Measurements from ENCODE around the gene RNF133.
"Not testable (repeated sequence)": the region's sequence is repeated elsewhere in the genome, so short reads cannot be mapped to it uniquely, and the experiment has no call there.

RNF133 gene

DNA sequence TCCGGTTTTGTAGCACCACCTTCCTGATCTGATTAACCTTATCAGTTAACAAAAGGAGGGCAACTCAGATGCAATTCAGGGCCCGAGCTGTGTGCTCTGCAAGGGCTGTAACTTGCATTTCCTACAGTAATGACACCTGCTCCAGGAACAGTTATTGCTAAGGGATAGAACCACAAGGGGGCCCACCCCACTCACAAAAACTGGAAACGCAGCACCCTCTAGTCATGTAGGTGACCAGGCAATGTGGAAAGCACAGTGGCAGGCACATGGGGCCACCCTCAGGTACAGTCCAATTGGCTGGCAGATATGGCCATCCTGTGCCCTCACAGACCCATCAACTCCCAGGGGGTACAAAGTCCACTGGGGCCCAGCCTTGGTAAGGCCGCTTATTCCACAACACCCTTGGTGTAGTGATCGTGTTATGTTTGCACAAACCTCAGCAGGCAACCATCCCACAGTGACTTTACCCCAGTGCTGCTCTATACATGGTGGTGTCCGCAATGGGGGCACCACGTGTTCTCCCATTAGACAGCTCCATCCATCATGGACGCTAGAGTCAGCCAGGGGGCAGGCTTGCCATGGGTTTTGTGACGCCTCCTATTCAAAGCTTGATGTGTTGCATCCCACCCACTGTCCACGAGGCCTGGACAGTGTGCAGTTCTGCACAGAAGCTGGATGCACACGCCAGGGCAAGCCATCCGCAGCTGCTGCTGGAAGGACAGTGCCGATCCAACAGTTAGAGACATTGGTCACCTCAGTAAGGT is 9.4 kb downstream of the RNF133 start:
- no peak for DNase-seq

DNA sequence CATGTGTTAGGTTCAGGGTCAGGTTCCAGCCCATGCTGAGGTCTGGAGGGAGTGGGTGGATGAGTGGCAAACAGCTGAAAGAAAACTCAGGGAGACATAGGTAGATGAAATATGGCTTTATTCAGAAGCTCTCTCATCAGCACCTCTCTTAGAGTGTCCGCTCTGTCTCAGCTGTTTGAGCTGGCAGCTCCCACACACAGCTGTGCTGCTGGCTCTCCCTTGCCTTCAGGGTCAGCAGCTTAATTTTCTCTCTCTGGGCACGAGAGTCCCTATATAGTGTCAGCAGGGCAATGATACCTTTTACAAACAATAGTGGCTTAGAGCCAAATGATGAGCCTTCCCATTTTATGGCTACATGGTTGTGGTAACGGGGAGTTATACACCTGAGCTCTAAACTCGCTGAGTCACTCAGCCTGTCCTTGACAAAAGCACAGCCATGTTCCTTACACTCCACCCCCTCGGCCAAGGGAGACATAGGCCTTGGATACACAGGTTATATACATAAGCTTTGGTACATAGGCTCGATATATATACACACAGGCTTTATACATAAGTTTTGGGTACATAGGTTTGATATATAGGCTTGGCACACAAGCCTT is 10.4 kb downstream of the RNF133 start:
- no peak for DNase-seq

DNA sequence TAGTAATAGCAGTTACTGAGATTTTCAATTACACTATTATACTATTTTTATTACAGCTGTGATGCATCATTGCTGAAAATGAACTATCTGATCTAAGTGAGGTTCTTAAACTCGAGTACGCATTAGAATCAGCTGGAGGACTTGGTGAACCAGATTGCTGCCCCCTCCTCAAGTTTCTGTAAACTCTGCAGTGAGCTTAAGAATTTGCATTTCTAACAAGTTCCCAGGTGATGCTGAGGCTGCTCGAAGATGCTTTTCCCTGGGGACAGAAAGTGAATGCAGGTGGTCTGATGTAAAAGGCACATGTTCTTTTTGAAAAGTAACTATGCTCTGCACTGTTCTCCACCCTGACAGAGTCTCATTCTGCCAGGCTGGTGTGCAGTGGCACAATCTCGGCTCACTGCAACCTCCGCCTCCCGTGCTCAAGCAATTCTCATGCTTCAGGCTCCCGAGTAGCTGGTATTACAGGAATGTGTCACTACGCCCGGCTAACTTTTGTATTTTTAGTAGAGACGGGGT is 12.5 kb downstream of the RNF133 start:
- no peak for DNase-seq

DNA sequence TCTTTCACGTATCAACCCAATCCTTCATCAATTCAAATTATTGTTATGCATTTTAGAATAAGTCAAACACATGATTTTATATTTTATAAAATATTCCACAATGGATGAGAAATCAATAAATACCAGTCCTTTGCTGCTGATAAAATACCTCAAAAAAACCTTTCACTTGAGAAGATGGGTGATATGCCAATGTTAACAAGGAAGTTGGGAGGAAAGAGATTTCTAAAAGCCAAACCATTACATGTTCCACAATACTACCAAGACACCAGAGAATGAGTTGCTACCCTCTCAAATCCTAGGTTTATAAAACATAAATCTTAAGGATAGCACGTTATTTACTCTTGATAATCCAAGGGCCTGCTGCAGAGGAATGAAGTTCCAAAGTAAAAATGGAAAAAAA is 14.4 kb downstream of the RNF133 start:
- no peak for DNase-seq

DNA sequence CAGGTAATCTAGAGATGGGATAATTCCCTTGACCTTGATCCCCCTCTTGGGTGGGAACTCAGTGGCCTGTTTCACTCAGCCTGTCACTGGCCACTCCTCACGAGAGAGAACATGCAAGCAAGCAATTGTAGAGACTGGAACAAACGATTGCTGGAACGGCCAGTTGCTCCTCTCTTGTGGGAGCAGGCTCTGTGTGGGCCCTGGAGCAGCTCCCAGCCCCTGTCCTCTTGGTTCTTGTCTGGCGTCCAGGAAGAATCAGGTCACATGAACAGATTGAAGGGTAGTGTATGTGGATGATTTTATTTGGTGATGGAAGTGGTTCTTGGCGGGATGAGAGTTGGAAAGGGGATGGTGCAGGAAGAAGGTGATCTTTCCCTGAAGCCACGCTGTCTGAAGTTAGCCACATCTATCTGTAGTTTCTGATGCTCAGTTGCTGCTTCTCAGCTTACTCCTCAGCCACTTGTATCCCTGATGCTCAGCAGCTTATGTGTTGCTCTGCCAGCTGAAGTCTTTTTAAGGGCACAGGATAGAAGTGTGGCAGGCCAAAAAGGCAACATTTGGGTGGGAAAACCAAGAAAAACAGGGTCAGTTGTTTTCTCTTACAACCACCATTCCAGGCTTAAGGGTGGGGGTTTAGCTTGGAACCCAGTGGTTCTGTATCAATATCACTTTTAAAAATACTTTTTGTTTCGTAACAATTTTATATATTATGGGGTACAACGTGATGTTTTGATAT is 15.9 kb downstream of the RNF133 start:
- no peak for DNase-seq

DNA sequence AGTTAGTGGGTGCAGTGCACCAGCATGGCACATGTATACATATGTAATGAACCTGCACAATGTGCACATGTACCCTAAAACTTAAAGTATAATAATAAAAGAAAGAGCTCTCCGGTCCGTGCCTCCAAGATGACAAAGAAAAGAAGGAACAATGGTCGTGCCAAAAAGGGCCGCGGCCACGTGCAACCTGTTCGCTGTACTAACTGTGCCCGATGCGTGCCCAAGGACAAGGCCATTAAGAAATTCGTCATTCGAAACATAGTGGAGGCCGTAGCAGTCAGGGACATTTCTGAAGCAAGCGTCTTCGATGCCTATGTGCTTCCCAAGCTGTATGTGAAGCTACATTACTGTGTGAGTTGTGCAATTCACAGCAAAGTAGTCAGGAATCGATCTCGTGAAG is 17.7 kb downstream of the RNF133 start:
- DNase-seq: not testable (repeated sequence)

DNA sequence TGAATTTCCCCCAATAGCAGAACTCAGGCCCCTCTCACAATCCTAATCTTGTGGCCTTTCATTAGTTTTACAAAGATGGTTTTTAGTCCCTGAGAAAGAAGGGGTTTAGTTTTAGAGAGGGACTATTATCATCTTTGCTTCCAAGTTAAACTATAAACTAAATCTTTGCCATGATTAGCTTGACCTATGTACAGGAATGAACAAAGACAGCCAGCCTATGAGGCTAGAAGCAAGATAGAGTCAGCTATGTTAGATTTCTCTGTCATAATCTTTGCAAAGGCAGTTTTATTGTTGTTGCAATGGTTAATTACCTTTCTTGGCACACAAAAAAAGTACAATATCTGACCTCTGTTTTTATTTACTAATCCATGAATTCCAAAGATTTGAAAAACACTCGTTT is 19.1 kb downstream of the RNF133 start:
- no peak for DNase-seq

DNA sequence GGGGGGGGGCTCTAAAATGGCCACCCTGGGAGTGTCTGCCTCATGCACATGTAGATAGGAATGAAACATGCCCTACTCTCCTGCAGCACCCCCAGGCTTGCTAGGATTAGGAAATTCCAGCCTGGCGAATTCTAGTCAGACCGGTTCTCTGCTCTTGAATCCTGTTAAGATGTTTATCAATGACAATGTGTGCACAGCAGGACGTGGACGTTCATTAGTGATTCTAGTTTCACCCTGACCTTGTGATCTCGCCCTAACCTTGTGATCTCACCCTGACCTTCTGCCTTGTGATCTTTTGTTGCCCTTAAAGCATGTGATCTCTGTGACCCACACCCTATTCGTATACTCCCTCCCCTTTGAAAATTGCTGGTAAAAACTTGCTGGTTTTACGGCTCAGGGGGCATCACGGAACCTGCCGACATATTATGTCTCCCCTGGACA is 19.6 kb downstream of the RNF133 start:
- not testable (repeated sequence) for DNase-seq

DNA sequence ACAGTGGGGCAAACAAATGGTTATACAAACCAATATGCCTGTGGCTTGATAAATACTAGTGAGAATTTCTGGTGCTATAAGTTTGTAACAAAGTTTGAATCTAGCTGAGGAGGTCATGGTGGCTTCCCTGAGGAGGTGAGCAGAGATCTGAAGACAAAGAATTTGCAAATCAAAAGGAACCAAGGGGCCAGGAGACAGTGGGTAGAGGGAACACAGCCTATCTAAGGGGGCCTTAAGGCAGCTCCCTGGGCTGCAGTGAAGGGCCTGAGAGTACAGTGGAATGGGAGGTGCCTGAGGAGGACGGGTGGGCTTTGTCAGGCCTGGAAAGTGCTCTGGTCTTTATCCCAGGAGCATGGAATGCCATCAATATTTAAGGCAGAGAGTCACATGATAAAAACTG is 21.8 kb downstream of the RNF133 start:
- DNase-seq: no peak

DNA sequence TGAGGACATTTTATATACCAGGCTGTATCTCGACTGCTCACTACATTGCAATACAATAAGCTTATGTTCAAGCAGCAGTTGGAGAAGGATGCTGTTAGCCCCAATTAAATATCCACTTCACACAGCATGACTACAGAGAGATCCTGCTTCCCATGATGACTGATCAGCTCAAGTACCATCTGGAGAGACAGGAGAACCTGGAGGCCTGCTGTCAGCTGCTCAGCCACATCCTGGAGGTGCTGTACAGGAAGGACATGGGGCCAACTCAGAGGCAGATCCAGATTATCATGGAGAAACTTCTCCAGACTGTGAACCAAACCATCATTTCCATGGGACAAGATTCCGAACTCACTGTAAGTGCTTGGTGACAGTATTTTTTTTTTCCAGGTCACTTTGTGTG is 22.5 kb downstream of the RNF133 start:
- DNase-seq: no peak

DNA sequence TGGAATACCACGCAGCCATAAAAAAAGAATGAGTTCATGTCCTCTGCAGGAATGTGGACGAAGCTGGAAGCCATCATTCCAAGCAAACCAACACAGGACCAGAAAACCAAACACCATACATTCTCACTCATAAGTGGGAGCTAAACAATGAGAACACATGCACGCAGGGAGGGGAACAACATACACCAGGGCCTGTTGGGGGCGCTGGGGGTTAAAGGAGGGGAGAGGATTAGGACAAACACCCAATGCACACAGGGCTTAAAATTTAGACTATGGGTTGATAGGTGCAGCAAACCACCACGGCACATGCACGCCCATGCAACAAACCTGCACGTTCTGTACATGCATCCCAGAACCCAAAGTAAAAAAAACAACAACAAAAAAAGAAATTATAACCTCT is 23.3 kb downstream of the RNF133 start:
- no peak for DNase-seq

DNA sequence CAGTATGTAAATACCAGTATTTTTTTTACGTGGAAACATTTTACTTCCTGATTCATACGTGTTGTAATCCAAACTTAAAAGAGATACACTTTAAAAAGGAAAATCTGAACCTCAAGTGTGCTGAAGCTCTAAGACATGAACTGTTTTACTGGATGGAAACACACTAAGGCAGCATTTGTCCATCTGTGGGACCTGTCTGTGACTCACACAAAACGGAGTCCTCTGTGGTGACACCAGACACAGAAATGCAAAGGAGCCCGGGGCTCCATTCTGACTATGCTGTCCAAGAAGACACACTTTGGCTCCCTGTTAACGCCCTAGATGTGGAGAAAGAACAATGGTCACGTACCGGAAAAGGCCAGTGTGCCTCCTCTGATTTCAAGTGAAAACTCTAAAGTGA is 23.9 kb downstream of the RNF133 start:
- DNase-seq: no peak

DNA sequence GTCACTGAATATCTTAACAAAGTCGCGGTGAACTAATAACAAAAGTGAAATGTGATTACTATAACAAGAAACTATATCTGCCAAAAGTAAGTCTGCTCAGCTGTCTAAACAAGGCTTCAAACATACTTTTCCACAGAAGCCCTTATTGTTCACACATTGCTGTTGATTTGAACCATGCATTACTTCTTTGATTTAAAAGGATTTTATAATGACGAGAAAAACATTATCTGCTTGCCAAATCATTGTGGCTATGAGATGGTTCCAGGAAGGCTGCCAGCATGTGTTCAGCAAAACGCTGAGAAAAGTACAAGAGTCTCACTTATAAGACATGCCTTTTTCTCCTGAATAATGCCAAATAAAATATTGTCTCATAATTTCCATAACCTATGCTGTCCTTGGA is 24.4 kb downstream of the RNF133 start:
- no peak for DNase-seq

DNA sequence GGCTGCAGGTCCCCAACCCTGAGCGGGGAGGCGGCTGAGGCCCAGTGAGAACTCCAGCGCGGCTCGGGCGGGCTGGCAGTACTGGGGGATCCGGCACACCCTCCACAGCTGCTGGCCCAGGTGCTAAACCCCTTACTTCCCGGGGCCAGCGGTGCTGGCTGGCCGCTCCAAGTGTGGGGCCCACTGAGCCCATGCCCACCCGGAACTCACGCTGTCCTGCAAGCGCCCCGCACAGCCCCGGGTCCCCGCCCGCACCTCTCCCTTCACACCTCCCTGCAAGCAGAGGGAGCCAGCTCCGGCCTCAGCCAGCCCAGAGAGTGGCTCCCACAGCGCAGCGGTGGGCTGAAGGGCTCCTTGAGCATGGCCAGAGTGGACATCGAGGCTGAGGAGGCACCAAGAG is 25.0 kb downstream of the RNF133 start:
- no peak for DNase-seq

DNA sequence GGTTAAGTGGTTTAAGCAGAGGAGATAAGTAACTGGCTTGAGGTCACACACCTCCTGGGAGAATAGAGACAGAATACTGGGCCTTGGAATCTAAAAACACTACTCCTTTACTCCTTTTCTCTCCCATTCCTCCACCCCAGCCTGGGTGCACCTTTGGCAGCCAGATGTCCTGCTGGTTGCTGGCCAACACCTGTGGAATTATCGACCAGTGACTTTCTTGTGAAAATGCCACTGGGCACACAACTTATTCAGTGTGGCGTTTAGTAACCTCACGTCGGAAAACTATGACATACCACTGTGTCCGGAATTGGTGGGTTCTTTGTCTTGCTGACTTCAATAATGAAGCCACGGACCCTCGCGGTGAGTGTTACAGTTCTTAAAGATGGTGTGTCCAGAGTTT is 26.4 kb downstream of the RNF133 start:
- DNase-seq: no peak

DNA sequence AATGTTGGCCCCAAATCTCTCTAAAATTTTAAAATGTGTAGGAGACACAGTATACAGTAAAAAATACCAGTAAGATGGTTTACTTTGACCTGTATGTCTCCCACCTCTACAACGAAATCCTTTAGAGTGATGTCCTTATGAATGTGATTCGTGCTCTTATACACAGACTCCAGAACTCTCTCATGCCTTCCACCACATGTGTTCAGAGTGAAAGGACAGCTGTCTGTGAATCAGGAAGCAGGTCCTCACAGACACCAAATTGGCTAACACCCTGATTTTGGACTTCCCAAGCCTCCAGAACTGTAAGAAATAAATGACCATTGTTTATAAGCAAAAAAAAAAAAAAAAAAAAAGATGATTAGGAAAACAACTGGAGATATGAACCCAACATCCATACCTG is 35.2 kb downstream of the RNF133 start:
- no peak for DNase-seq

DNA sequence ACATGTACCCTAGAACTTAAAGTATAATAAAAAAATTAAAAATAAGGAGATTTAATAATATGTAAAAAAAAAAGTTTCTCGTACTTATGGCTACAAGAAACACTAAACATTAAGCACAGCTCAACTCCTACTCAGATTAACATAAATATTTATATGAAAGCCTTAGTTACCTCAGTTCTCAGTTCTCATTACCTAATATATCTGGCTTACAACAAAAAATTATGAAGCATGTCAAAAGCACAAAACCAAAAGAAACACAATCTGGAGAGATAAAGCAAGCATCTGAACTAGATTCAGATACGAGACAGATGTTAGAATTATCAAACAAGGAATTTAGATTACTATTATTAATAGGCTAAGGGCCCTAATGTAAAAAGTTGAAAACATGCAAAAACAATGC is 40.1 kb downstream of the RNF133 start:
- no peak for DNase-seq

DNA sequence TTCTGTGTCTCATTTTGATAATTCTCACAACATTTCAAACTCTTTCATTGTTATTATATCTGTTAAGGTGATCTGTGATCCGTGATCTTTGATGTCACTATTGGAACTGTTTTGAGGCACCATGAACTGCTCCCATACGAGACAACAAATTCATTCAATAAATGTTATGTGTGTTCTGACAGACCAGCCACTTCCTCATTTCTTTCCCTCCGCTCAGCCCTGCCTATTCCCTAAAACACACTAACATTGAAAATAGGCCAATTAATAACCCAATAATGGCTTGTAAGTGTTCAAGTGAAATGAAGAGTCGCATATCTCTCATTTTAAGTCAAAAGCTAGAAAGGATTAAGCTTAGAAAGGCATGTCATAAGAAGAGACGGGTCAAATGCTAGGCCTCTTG is 45.2 kb downstream of the RNF133 start:
- DNase-seq: no peak

DNA sequence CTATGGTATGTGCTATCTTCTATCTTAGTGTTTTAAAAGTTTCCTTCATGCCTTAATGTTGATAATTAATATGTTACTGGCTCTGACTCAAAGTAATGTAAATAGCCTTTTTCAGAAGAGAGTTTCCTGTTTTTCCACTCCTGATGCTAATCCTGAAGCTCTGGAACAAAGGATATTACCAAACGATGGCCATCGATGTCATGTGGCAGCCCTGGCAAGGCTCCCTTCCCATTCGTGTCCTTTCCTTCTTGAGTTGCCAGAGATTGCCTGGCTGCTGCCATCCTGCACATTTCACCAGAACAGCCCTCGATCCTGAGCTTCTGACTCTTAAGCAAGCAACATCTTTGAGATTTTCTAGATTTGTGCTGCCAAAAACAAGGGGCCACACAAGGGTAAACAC is 46.0 kb downstream of the RNF133 start:
- no peak for DNase-seq

DNA sequence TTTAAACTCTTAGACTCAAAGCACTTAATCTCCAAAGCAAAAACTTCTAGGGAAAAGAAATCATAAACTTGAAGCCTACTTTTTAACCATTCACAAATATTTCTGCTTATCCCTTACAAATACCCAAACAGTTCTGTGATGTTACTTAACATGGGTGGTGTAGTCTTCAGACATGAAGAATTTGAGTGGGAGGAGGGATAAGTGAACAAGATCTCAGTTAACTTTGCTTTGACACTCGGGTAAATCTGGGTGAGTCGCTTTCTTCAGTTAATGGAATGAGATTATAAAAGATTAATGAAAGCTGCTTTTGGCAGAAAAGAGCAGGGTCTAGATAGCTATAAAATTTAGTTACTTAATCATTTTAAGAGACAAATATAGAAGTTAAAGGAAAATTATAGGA is 47.5 kb downstream of the RNF133 start:
- DNase-seq: no peak
